Urinary bladder (tissue), 4 donors: ENCODE measurements around the gene AGAP9. TPM values are rescaled to one million over a fixed set of nuclear protein-coding genes. Genes with fewer than 3 reads are reported as not detected.
"Not testable (repeated sequence)": the region's sequence is repeated elsewhere in the genome, so short reads cannot be mapped to it uniquely, and the experiment has no call there.

Source experiments
- DNase-seq: peaks from one replicate; pipeline ENCODE4 v3.0.0-alpha.2; 2015; ENCODE audit errors: extremely low spot score
- H3K27ac ChIP-seq: one replicate; pipeline ENCODE4 v1.5.1; 2013; ENCODE audit warnings: low read depth, mild to moderate bottlenecking, moderate library complexity
- H3K36me3 ChIP-seq: one replicate; pipeline ENCODE4 v1.6.1; 2013; ENCODE audit warnings: mild to moderate bottlenecking, moderate library complexity; ENCODE audit not compliant: insufficient read depth
- H3K4me1 ChIP-seq: one replicate; pipeline ENCODE4 v1.6.1; 2013; ENCODE audit warnings: mild to moderate bottlenecking, moderate library complexity; ENCODE audit not compliant: insufficient read depth
- H3K4me3 ChIP-seq: one replicate; pipeline ENCODE4 v1.5.1; 2013; ENCODE audit warnings: low read depth, low read length
- WGBS: extraction: QIAGEN DNeasy Blood & Tissue Kit; methylation state at CpG from one replicate; pipeline ENCODE4 v1.1.7; 2013; 5-methylcytosine and 5-hydroxymethylcytosine counted together
- polyA plus RNA-seq: library from polyadenylated mRNA; stranded (reverse); fragments of 200-250 nt; gene quantifications from one replicate; pipeline ENCODE4 v1.2.3, GENCODE V29; 2013
- total RNA-seq: library from RNA; depleted of rRNA; stranded (reverse); fragments of >200 nt; gene quantifications from one replicate; pipeline ENCODE4 v1.2.3, GENCODE V29; 2014
- donor health status: healthy with polysubstance abuse.
- donor health status: healthy.

Gene AGAP9
- total and polyA plus RNA-seq, 2 donors = 4.8 to 7.6 TPM

GRCh38 chr10:47553214-47553859 lies 29.9 kb upstream of the AGAP9 start:
- WGBS = under 1% methylated on average over 41 of the region's 60 CpGs
- Histone ChIP-seq H3K4me3 (peak overlapping the region; percentile 47), H3K27ac (peak overlapping the region; percentile 87)
- DNase-seq = peak; percentile 84
- H3K36me3 ChIP-seq, H3K4me1 ChIP-seq: not testable (repeated sequence)

- H3K4me3 ChIP-seq = peak overlapping the region; percentile 47
- not testable (repeated sequence) for H3K4me1 ChIP-seq, DNase-seq, H3K36me3 ChIP-seq
- WGBS = 9% methylated on average over 7 of the region's 7 CpGs
- peak overlapping the region; percentile 38 for H3K27ac ChIP-seq
Observed at GRCh38 chr10:47552719-47553118, 29.3 kb upstream of the AGAP9 start.

- not testable (repeated sequence) for H3K4me3 ChIP-seq, H3K36me3 ChIP-seq, H3K27ac ChIP-seq, DNase-seq, H3K4me1 ChIP-seq
- 94% methylated on average over 1 of the region's 3 CpGs for WGBS
Observed at GRCh38 chr10:47547286-47547685, 23.8 kb upstream of the AGAP9 start.

- H3K36me3 ChIP-seq, DNase-seq, H3K27ac ChIP-seq, H3K4me3 ChIP-seq, H3K4me1 ChIP-seq: not testable (repeated sequence)
- 68% methylated on average over 2 of the region's 3 CpGs for WGBS
Observed at GRCh38 chr10:47536430-47536829, 13.0 kb upstream of the AGAP9 start.

GRCh38 chr10:47502313-47502712 lies 21.1 kb downstream of the AGAP9 start:
- H3K36me3 ChIP-seq, DNase-seq, H3K4me1 ChIP-seq, H3K27ac ChIP-seq, H3K4me3 ChIP-seq: not testable (repeated sequence)
- 86% methylated on average over 7 of the region's 9 CpGs for whole genome bisulfite sequencing

GRCh38 chr10:47494226-47494625 lies 29.2 kb downstream of the AGAP9 start:
- not testable (repeated sequence) for H3K36me3 ChIP-seq, H3K4me1 ChIP-seq, H3K4me3 ChIP-seq, H3K27ac ChIP-seq, DNase-seq
- 28% methylated on average over 1 of the region's 6 CpGs for WGBS

GRCh38 chr10:47491600-47491999 lies 31.8 kb downstream of the AGAP9 start, which contains the start of gene FAM25G:
FAM25G (minus strand) TSS chr10:47491700; CDS start chr10:47491674, 26 bp downstream.
- H3K4me1 ChIP-seq, H3K4me3 ChIP-seq, DNase-seq, H3K27ac ChIP-seq, H3K36me3 ChIP-seq: not testable (repeated sequence)
- 82% methylated on average over 7 of the region's 9 CpGs for WGBS

- DNase-seq, H3K4me1 ChIP-seq, H3K27ac ChIP-seq, H3K4me3 ChIP-seq, H3K36me3 ChIP-seq: not testable (repeated sequence)
- WGBS = 100% methylated on average over 2 of the region's 7 CpGs
Observed at GRCh38 chr10:47489630-47490029, 33.8 kb downstream of the AGAP9 start.

GRCh38 chr10:47485943-47486342 lies 37.5 kb downstream of the AGAP9 start:
- WGBS = 25% methylated on average over 2 of the region's 4 CpGs
- not testable (repeated sequence) for H3K36me3 ChIP-seq, H3K4me3 ChIP-seq, H3K4me1 ChIP-seq, H3K27ac ChIP-seq, DNase-seq

GRCh38 chr10:47484786-47485185 lies 38.7 kb downstream of the AGAP9 start:
- not testable (repeated sequence) for H3K36me3 ChIP-seq, H3K4me3 ChIP-seq, H3K4me1 ChIP-seq, H3K27ac ChIP-seq, DNase-seq
- 94% methylated on average over 11 of the region's 11 CpGs for WGBS

GRCh38 chr10:47483923-47484322 lies 39.5 kb downstream of the AGAP9 start, which contains the start of gene ANXA8:
ANXA8 (minus strand) TSS chr10:47484115; CDS start chr10:47483933, 182 bp downstream.
- not testable (repeated sequence) for H3K4me3 ChIP-seq, H3K27ac ChIP-seq, H3K4me1 ChIP-seq, H3K36me3 ChIP-seq, DNase-seq
- WGBS = 86% methylated on average over 8 of the region's 11 CpGs

GRCh38 chr10:47482367-47482766 lies 41.1 kb downstream of the AGAP9 start:
- H3K4me1 ChIP-seq, DNase-seq: not testable (repeated sequence)
- no CpG with 5 or more reads among the region's 1 CpG for WGBS

GRCh38 chr10:47481768-47482181 lies 41.7 kb downstream of the AGAP9 start:
- DNase-seq, H3K4me3 ChIP-seq, H3K36me3 ChIP-seq, H3K27ac ChIP-seq, H3K4me1 ChIP-seq: not testable (repeated sequence)
- WGBS = 80% methylated on average over 5 of the region's 6 CpGs

More at GRCh38 chr10:47482367-47482766, 41.1 kb downstream of the AGAP9 start:
- not testable (repeated sequence) for H3K36me3 ChIP-seq, H3K27ac ChIP-seq, H3K4me3 ChIP-seq

- H3K4me3 ChIP-seq, H3K27ac ChIP-seq, H3K4me1 ChIP-seq, H3K36me3 ChIP-seq, DNase-seq: not testable (repeated sequence)
- 55% methylated on average over 8 of the region's 10 CpGs for WGBS
Observed at GRCh38 chr10:47481182-47481766, 42.2 kb downstream of the AGAP9 start.
